Fibroblast of lung (primary cell): ENCODE data around the gene GHR. TPM values are rescaled to one million over a fixed set of nuclear protein-coding genes. Genes with fewer than 3 reads are reported as not detected.

Experiments used
- DNase-seq, 2 donors: peaks; one replicate each; pipeline versions ENCODE4 v3.0.0 to v3.0.0-alpha.2; 2010; ENCODE audit warnings: low read depth in 2 of 2
- H2AFZ ChIP-seq: 2 replicates; pipeline ENCODE4 v1.5.1; 2012; ENCODE audit warnings: low read length, control low read depth, inconsistent platforms
- H3K27ac ChIP-seq: 2 replicates; pipeline ENCODE4 v1.5.1; 2011; ENCODE audit warnings: low read length, control low read depth; ENCODE audit not compliant: insufficient read depth
- H3K27me3 ChIP-seq: 2 replicates; pipeline ENCODE4 v1.5.1; 2011; ENCODE audit warnings: mild to moderate bottlenecking, low read length; ENCODE audit not compliant: control insufficient read depth, insufficient read depth
- H3K36me3 ChIP-seq: 2 replicates; pipeline ENCODE4 v1.5.1; 2011; ENCODE audit warnings: low read length; ENCODE audit not compliant: control insufficient read depth, insufficient read depth
- H3K4me1 ChIP-seq: 2 replicates; pipeline ENCODE4 v1.5.1; 2011; ENCODE audit warnings: low read length; ENCODE audit not compliant: control insufficient read depth, insufficient read depth; ENCODE audit errors: extremely low read depth
- H3K4me2 ChIP-seq: 2 replicates; pipeline ENCODE4 v1.5.1; 2011; ENCODE audit warnings: low read length, control low read depth; ENCODE audit not compliant: insufficient read depth; ENCODE audit errors: extremely low read depth
- H3K4me3 ChIP-seq, 4 experiments: fragments of 200-600 bp in 1 of 4; sonication (generic) in 1 of 4; replicated peaks in 1 of 4; 2 replicates each; pipeline ENCODE4 v1.5.1; 2011 to 2016; ENCODE audit warnings: low read length in 4 of 4, low read depth in 3 of 4, mild to moderate bottlenecking in 3 of 4, control low read depth in 2 of 4, inconsistent platforms in 1 of 4, mixed read lengths in 1 of 4; ENCODE audit not compliant: insufficient read depth in 1 of 4; ENCODE audit errors: control extremely low read depth in 1 of 4
- H3K79me2 ChIP-seq: 2 replicates; pipeline ENCODE4 v1.5.1; 2012; ENCODE audit warnings: mild to moderate bottlenecking, low read length, inconsistent platforms; ENCODE audit not compliant: control insufficient read depth, insufficient read depth
- H3K9ac ChIP-seq: 2 replicates; pipeline ENCODE4 v1.5.1; 2011; ENCODE audit warnings: mild to moderate bottlenecking, low read length, control low read depth; ENCODE audit not compliant: insufficient read depth
- H3K9me3 ChIP-seq: 2 replicates; pipeline ENCODE4 v1.5.1; 2012; ENCODE audit warnings: low read depth, low read length; ENCODE audit not compliant: control insufficient read depth, insufficient read depth
- H4K20me1 ChIP-seq: 2 replicates; pipeline ENCODE4 v1.5.1; 2011; ENCODE audit warnings: low read length; ENCODE audit not compliant: control insufficient read depth, insufficient read depth; ENCODE audit errors: extremely low read depth
- CTCF ChIP-seq, 2 donors: IDR thresholded peaks in 1 of 2; conservative IDR thresholded peaks in 1 of 2; 1 replicate in 1 of 2; 2 replicates in 1 of 2; pipeline ENCODE4 v1.5.1; 2011 to 2012; ENCODE audit warnings: low read length in 2 of 2, control low read depth in 1 of 2, inconsistent platforms in 1 of 2, low read depth in 1 of 2, mild to moderate bottlenecking in 1 of 2
- EZH2 ChIP-seq: IDR thresholded peaks from 2 replicates; pipeline ENCODE4 v1.5.1; 2012; ENCODE audit warnings: low read length, control low read depth, mild to moderate bottlenecking; ENCODE audit errors: missing control alignments
- polyA plus RNA-seq, 2 donors: library from polyadenylated mRNA; depleted of rRNA in 1 of 2; stranded (reverse) in 1 of 2; unstranded in 1 of 2; fragments of >200 nt; gene quantifications; 2 replicates each; pipeline ENCODE4 v1.2.1, GENCODE V29; 2011 to 2012; ENCODE audit warnings: missing spikeins in 1 of 2
- total RNA-seq: library from RNA; depleted of rRNA; stranded (reverse); fragments of >200 nt; gene quantifications from 2 replicates; pipeline ENCODE4 v1.2.1, GENCODE V29; 2014

The GHR gene
- total and polyA plus RNA-seq, 2 donors (not counting 1 experiment from before 2014, with no cell fraction given) = 2.3 to 2.4 TPM

GRCh38 chr5:42492974-42493373 lies 69.7 kb downstream of the GHR start:
- no peak overlapping the region for H3K4me3 ChIP-seq

GRCh38 chr5:42494414-42494813 lies 71.2 kb downstream of the GHR start:
- H4K20me1 ChIP-seq = no peaks in the 10 kb centered on the region
- no peaks in the 10 kb centered on the region for H3K9me3 ChIP-seq
- H3K36me3 ChIP-seq = no peaks in the 10 kb centered on the region
- H3K27me3 ChIP-seq = no peaks in the 10 kb centered on the region
- H3K9ac ChIP-seq = no peak overlapping the region
- no peak overlapping the region for H2AFZ ChIP-seq
- H3K4me2 ChIP-seq = no peak overlapping the region
- peak in 1 of 2 donors; percentile 12 for DNase-seq
- H3K79me2 ChIP-seq = no peaks in the 10 kb centered on the region
- no peak for TF ChIP-seq CTCF (conservative IDR thresholded peaks at IDR 0.05 in 1 of 2, IDR thresholded peaks at IDR 0.05 in 1 of 2; ENCODE audit: low read depth in 1 of 2, low read length in 2 of 2)
- no peak for TF ChIP-seq EZH2
- H3K4me1 ChIP-seq = no peaks in the 10 kb centered on the region
- no peak overlapping the region for H3K4me3 ChIP-seq
- no peak overlapping the region for H3K27ac ChIP-seq

More at GRCh38 chr5:42492974-42493373, 69.7 kb downstream of the GHR start:
- no peak for DNase-seq
- no peak overlapping the region for H3K27ac ChIP-seq
- no peaks in the 10 kb centered on the region for H3K36me3 ChIP-seq
- TF ChIP-seq EZH2 (no peak), CTCF (conservative IDR thresholded peaks at IDR 0.05 in 1 of 2, IDR thresholded peaks at IDR 0.05 in 1 of 2; ENCODE audit: low read depth in 1 of 2, low read length in 2 of 2) (no peak)
- no peak overlapping the region for H3K4me2 ChIP-seq
- no peak overlapping the region for H2AFZ ChIP-seq
- no peaks in the 10 kb centered on the region for H3K79me2 ChIP-seq
- H4K20me1 ChIP-seq = no peaks in the 10 kb centered on the region
- no peak overlapping the region for H3K9ac ChIP-seq
- H3K27me3 ChIP-seq = no peaks in the 10 kb centered on the region
- H3K4me1 ChIP-seq = no peaks in the 10 kb centered on the region
- H3K9me3 ChIP-seq = no peaks in the 10 kb centered on the region

- TF ChIP-seq CTCF (conservative IDR thresholded peaks at IDR 0.05 in 1 of 2, IDR thresholded peaks at IDR 0.05 in 1 of 2; ENCODE audit: low read depth in 1 of 2, low read length in 2 of 2) (no peak), EZH2 (no peak)
- peak; percentile 3 to 55 for DNase-seq
- H2AFZ ChIP-seq = no peak overlapping the region
Measured at GRCh38 chr5:42495914-42496313, 72.7 kb downstream of the GHR start.

More at GRCh38 chr5:42495914-42496313, 72.7 kb downstream of the GHR start:
- Histone ChIP-seq H3K4me3 (no peak overlapping the region), H3K9me3 (no peaks in the 10 kb centered on the region), H3K27ac (no peak overlapping the region), H3K36me3 (no peaks in the 10 kb centered on the region), H3K79me2 (no peaks in the 10 kb centered on the region), H3K4me1 (no peaks in the 10 kb centered on the region), H3K27me3 (no peaks in the 10 kb centered on the region), H4K20me1 (no peaks in the 10 kb centered on the region), H3K9ac (no peak overlapping the region), H3K4me2 (no peak overlapping the region)
